ENCODE measurements around the gene TMEM161A. TPM values are rescaled to one million over a fixed set of nuclear protein-coding genes. Genes with fewer than 3 reads are reported as not detected.

The TMEM161A gene
- polyA plus RNA-seq, 3 donors, result 25.7 to 29.2 (median 28.6) TPM

Other genes with a start within 250 kb of the TMEM161A start
- gene CERS1, start 242.3 kb downstream of the TMEM161A start, polyA plus RNA-seq (ENCODE audit: insufficient read length in 3 of 3), result 1 to 10 TPM; 5.1 to 5.6 (median 5.2) TPM
- 100 to 1,000 TPM in 2 of 3 donors, 10 to 100 TPM in 1; 91.0 to 108 (median 106) TPM for gene COPE, start 219.1 kb downstream of the TMEM161A start, polyA plus RNA-seq (ENCODE audit: insufficient read length in 3 of 3)
- 10 to 100 TPM; 47.8 to 51.2 (median 48.2) TPM for gene DDX49, start 218.8 kb downstream of the TMEM161A start, polyA plus RNA-seq (ENCODE audit: insufficient read length in 3 of 3)
- gene HOMER3, start 197.3 kb downstream of the TMEM161A start, polyA plus RNA-seq (ENCODE audit: insufficient read length in 3 of 3), result 10 to 100 TPM; 46.4 to 50.4 (median 48.2) TPM
- gene SUGP2, start 105.0 kb downstream of the TMEM161A start, polyA plus RNA-seq (ENCODE audit: insufficient read length in 3 of 3), result 10 to 100 TPM; 69.2 to 74.4 (median 71.5) TPM
- gene ARMC6, start 104.9 kb downstream of the TMEM161A start, polyA plus RNA-seq (ENCODE audit: insufficient read length in 3 of 3), result 10 to 100 TPM; 32.4 to 36.8 (median 34.9) TPM
- gene SLC25A42, start 74.5 kb downstream of the TMEM161A start, polyA plus RNA-seq (ENCODE audit: insufficient read length in 3 of 3), result 10 to 100 TPM; 13.0 to 19.2 (median 16.2) TPM
- gene MEF2B, start 31.8 kb upstream of the TMEM161A start, polyA plus RNA-seq (ENCODE audit: insufficient read length in 3 of 3), result 1 to 10 TPM; 1.0 to 1.1 (median 1.1) TPM
- gene BORCS8, start 53.7 kb upstream of the TMEM161A start, polyA plus RNA-seq (ENCODE audit: insufficient read length in 3 of 3), result 10 to 100 TPM; 13.1 to 14.9 (median 13.2) TPM
- gene RFXANK, start 53.8 kb upstream of the TMEM161A start, polyA plus RNA-seq (ENCODE audit: insufficient read length in 3 of 3), result 10 to 100 TPM; 51.7 to 68.5 (median 57.1) TPM
- gene NR2C2AP, start 64.9 kb upstream of the TMEM161A start, polyA plus RNA-seq (ENCODE audit: insufficient read length in 3 of 3), result 10 to 100 TPM; 13.6 to 14.8 (median 13.8) TPM
- under 1 TPM; 0.01 to 0.07 (median 0.03) TPM for gene NCAN, start 73.5 kb upstream of the TMEM161A start, polyA plus RNA-seq (ENCODE audit: insufficient read length in 3 of 3)
- 1 to 10 TPM; 2.1 to 2.8 (median 2.4) TPM for gene TM6SF2, start 134.8 kb upstream of the TMEM161A start, polyA plus RNA-seq (ENCODE audit: insufficient read length in 3 of 3)
- gene SUGP1, start 182.0 kb upstream of the TMEM161A start, polyA plus RNA-seq (ENCODE audit: insufficient read length in 3 of 3), result 10 to 100 TPM; 50.3 to 56.4 (median 52.2) TPM
- 10 to 100 TPM; 36.6 to 41.3 (median 38.6) TPM for gene MAU2, start 182.4 kb upstream of the TMEM161A start, polyA plus RNA-seq (ENCODE audit: insufficient read length in 3 of 3)

All from right renal cortex interstitium (tissue), 3 donors.